ENCODE measurements around the gene SHISAL2A.

Gene SHISAL2A

DNA sequence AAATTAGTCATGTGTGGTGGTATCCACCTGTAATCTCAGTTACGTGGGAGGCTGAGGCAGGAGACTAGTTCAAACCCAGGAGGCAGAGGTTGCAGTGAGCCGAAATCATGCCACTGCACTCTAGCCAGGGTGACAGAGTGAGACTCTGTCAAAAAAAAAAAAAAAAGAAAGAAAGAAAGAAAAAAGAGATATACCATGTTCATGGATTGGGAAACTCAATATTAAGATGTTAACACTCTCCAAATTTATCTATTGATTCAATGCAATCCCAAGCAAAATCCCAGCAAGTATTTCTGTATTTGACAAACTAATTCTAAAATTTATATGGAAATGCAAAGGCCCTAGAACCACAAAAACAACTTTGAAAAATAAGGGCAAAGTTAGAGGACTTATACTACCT lies 11.0 kb upstream of the SHISAL2A start:
- intact Hi-C loops (cut with DNase I; ENCODE audit: low total_unique reads) = no loop called here
- H3K4me1 ChIP-seq = no peaks in the 10 kb centered on the region
- H3K36me3 ChIP-seq = peaks cover 0 to 10% (median 0%) of the 10 kb centered on the region in 3 donors
- no peaks in the 10 kb centered on the region for H3K27me3 ChIP-seq
- DNase-seq = no peak
- TF ChIP-seq, protein P1, sequence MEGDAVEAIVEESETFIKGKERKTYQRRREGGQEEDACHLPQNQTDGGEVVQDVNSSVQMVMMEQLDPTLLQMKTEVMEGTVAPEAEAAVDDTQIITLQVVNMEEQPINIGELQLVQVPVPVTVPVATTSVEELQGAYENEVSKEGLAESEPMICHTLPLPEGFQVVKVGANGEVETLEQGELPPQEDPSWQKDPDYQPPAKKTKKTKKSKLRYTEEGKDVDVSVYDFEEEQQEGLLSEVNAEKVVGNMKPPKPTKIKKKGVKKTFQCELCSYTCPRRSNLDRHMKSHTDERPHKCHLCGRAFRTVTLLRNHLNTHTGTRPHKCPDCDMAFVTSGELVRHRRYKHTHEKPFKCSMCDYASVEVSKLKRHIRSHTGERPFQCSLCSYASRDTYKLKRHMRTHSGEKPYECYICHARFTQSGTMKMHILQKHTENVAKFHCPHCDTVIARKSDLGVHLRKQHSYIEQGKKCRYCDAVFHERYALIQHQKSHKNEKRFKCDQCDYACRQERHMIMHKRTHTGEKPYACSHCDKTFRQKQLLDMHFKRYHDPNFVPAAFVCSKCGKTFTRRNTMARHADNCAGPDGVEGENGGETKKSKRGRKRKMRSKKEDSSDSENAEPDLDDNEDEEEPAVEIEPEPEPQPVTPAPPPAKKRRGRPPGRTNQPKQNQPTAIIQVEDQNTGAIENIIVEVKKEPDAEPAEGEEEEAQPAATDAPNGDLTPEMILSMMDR (IDR thresholded peaks at IDR 0.05) = no peak
- H3K27ac ChIP-seq = no peak overlapping the region
- no peak overlapping the region for H3K4me3 ChIP-seq
- H3K9me3 ChIP-seq = peaks cover 0 to 35% (median 7%) of the 10 kb centered on the region in 3 donors

DNA sequence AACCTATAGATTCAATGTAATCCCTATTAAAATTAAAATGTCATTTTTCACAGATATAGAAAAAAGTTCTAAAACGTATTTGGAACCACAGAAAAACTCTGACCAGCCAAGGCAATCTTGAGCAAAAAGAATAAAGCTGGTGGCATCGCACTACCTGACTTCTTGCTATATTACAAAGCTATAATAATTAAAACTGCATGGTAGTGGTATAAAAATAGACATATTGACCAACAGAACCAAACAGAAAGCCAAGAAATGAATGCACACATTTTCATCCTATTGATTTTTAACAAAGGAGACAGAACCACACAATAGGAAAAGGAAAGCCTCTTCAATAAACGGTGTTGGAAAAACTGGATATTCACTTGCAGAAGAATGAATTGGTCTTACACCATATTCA lies 9.2 kb upstream of the SHISAL2A start:
- Histone ChIP-seq H3K27me3 (no peaks in the 10 kb centered on the region), H3K36me3 (peaks cover 0 to 10% (median 0%) of the 10 kb centered on the region in 3 donors), H3K4me1 (no peaks in the 10 kb centered on the region), H3K4me3 (no peak overlapping the region), H3K9me3 (peaks cover 0 to 35% (median 7%) of the 10 kb centered on the region in 3 donors), H3K27ac (no peak overlapping the region)
- TF ChIP-seq, protein P1 (IDR thresholded peaks at IDR 0.05) = no peak
- DNase-seq = no peak
- intact Hi-C loops (cut with DNase I; ENCODE audit: low total_unique reads) = no loop called here

DNA sequence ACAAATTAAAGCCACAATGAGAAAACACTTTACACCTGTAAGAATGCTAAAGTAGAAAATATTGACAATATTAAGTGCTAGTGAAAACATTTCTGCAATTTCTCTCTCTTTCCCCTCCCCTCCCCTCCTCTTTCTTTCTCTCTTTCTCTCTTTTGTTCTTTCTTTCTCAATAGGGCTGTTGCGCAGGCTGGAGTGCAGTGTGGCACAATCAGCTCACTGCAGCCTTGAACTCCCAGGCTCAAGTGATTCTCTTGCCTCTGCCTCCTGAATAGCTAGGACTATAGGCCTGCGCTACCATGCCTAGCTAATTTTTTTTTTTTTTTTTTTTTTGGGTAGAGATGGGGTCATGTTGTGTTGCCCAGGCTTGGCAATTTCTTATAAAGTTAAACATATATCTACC lies 5.9 kb upstream of the SHISAL2A start:
- peaks cover 0 to 12% of the 10 kb centered on the region in 2 donors for H3K27me3 ChIP-seq
- intact Hi-C loops (cut with DNase I; ENCODE audit: low total_unique reads) = no loop called here
- no peak overlapping the region for H3K4me3 ChIP-seq
- H3K27ac ChIP-seq = no peak overlapping the region
- H3K4me1 ChIP-seq = no peaks in the 10 kb centered on the region
- H3K9me3 ChIP-seq = peaks cover 0 to 19% (median 5%) of the 10 kb centered on the region in 3 donors
- TF ChIP-seq, protein P1 (IDR thresholded peaks at IDR 0.05) = no peak
- no peak for DNase-seq
- no peaks in the 10 kb centered on the region for H3K36me3 ChIP-seq

DNA sequence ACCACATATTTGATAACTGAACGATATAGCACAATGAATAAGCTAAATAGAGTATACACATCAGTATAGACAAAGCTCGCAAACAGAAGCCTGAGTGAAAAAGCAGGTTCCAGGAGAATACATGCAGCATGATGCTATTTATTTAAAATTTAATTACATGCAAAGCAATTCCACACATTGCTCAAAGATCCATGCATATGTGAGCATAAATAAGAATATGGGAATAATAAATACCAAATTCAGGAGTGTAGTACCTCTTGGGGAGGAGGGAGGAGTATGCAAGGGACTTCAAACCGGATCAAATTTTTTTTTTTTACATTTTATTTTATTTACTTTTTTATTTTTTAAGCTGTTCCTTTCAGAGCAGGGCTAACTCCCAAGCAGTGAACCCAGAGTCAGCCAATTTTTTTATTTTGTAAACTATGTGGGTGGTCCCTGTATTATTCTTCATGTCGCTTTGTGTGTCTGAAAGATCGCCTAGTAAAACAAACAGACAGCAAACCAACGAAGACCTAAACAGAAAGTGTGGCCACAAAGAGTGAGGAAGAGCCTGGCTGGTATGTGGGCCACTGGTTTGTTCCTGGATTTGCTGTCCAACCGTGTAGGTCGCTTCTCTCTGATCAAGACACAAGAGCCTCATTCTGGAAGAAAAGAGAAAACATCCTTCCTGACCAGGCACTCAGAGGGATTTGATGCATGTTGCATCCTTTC lies 4.2 kb upstream of the SHISAL2A start:
- Histone ChIP-seq H3K27me3 (peaks cover 0 to 30% of the 10 kb centered on the region in 2 donors), H3K36me3 (no peaks in the 10 kb centered on the region), H3K9me3 (peaks cover 0 to 7% (median 0%) of the 10 kb centered on the region in 3 donors), H3K4me1 (peaks cover 0 to 12% (median 6%) of the 10 kb centered on the region in 4 donors), H3K27ac (no peak overlapping the region), H3K4me3 (no peak overlapping the region)
- intact Hi-C loops (cut with DNase I; ENCODE audit: low total_unique reads) = no loop called here
- TF ChIP-seq, protein P1 (IDR thresholded peaks at IDR 0.05) = no peak
- no peak for DNase-seq

DNA sequence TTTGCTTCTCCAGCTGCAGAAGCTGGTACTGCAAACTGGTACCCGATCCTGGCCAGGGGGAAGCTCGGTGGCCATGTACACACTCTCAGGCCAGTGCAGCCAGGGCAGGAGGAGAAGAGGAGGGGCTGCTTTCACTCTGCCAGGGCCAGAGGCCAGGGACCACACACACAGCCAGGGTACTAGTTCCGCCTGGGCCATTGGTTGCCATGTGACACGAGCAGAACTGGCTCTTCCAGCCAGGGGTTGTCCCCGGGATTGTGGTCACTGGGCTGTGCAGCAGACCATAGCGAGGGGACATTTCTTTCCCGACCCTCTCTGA lies 3.7 kb upstream of the SHISAL2A start:
- intact Hi-C loops (cut with DNase I; ENCODE audit: low total_unique reads) = no loop called here
- peaks cover 0 to 2% (median 0%) of the 10 kb centered on the region in 3 donors for H3K9me3 ChIP-seq
- no peaks in the 10 kb centered on the region for H3K36me3 ChIP-seq
- TF ChIP-seq, protein P1 (IDR thresholded peaks at IDR 0.05) = no peak
- H3K4me1 ChIP-seq = peaks cover 0 to 12% (median 6%) of the 10 kb centered on the region in 4 donors
- no peak overlapping the region for H3K27ac ChIP-seq
- peaks cover 0 to 35% of the 10 kb centered on the region in 2 donors for H3K27me3 ChIP-seq
- no peak for DNase-seq
- no peak overlapping the region for H3K4me3 ChIP-seq

All from tibial artery (tissue), 4 donors.